ENCODE data around the gene SERPINI2.
A peak's percentile ranks its signal among the peaks of the same experiment; 100 is the strongest.

Gene SERPINI2

GRCh38 chr3:167473863-167474262, at the start of gene SERPINI2:
SERPINI2 (minus strand) TSS chr3:167474042; CDS start chr3:167471834, 2,208 bp downstream.
- no peak for DNase-seq (ENCODE audit: low read depth, low spot score)

- DNase-seq (ENCODE audit: low read depth, low spot score), result no peak
These were observed 47.1 kb upstream of the SERPINI2 start for GRCh38 chr3:167521006-167521355.

GRCh38 chr3:167520266-167521005, 46.6 kb upstream of the SERPINI2 start:
- no peak for DNase-seq (ENCODE audit: low read depth, low spot score)

GRCh38 chr3:167507954-167508353, 34.1 kb upstream of the SERPINI2 start:
- no peak for DNase-seq (ENCODE audit: low read depth, low spot score)

GRCh38 chr3:167502401-167502800, 28.6 kb upstream of the SERPINI2 start:
- DNase-seq (ENCODE audit: low read depth, low spot score), result no peak

GRCh38 chr3:167501941-167502340, 28.1 kb upstream of the SERPINI2 start:
- DNase-seq (ENCODE audit: low read depth, low spot score), result no peak

GRCh38 chr3:167497903-167498302, 24.1 kb upstream of the SERPINI2 start:
- DNase-seq (ENCODE audit: low read depth, low spot score), result no peak

GRCh38 chr3:167493244-167493643, 19.4 kb upstream of the SERPINI2 start:
- no peak for DNase-seq (ENCODE audit: low read depth, low spot score)

GRCh38 chr3:167491621-167492020, 17.8 kb upstream of the SERPINI2 start:
- DNase-seq (ENCODE audit: low read depth, low spot score), result no peak

- DNase-seq (ENCODE audit: low read depth, low spot score), result peak; percentile 3
These were observed 15.7 kb upstream of the SERPINI2 start for GRCh38 chr3:167489571-167489970.

GRCh38 chr3:167487556-167487955, 13.7 kb upstream of the SERPINI2 start:
- DNase-seq (ENCODE audit: low read depth, low spot score), result no peak

- DNase-seq (ENCODE audit: low read depth, low spot score), result no peak
These were observed 10.7 kb upstream of the SERPINI2 start for GRCh38 chr3:167484551-167484950.

GRCh38 chr3:167483708-167484475, 10.1 kb upstream of the SERPINI2 start:
- no peak for DNase-seq (ENCODE audit: low read depth, low spot score)

- DNase-seq (ENCODE audit: low read depth, low spot score), result no peak
These were observed 7.3 kb upstream of the SERPINI2 start for GRCh38 chr3:167481164-167481563.

GRCh38 chr3:167480748-167481147, 6.9 kb upstream of the SERPINI2 start:
- DNase-seq (ENCODE audit: low read depth, low spot score), result no peak

GRCh38 chr3:167469381-167469780, 4.5 kb downstream of the SERPINI2 start:
- DNase-seq (ENCODE audit: low read depth, low spot score), result no peak

- no peak for DNase-seq (ENCODE audit: low read depth, low spot score)
These were observed 5.8 kb downstream of the SERPINI2 start for GRCh38 chr3:167467848-167468611.

GRCh38 chr3:167466966-167467365, 6.9 kb downstream of the SERPINI2 start:
- DNase-seq (ENCODE audit: low read depth, low spot score), result no peak

GRCh38 chr3:167456157-167456799, 17.6 kb downstream of the SERPINI2 start:
- no peak for DNase-seq (ENCODE audit: low read depth, low spot score)

GRCh38 chr3:167453815-167454214, 20.0 kb downstream of the SERPINI2 start:
- no peak for DNase-seq (ENCODE audit: low read depth, low spot score)

- DNase-seq (ENCODE audit: low read depth, low spot score), result no peak
These were observed 22.6 kb downstream of the SERPINI2 start for GRCh38 chr3:167451282-167451681.

GRCh38 chr3:167450675-167451074, 23.2 kb downstream of the SERPINI2 start:
- no peak for DNase-seq (ENCODE audit: low read depth, low spot score)

Measured in astrocyte of the hippocampus (primary cell).